Panc1 (cell line): Measurements from ENCODE around the gene SPATA7. TPM values are rescaled to one million over a fixed set of nuclear protein-coding genes. Genes with fewer than 3 reads are reported as not detected.

Experiments
- ATAC-seq: fragments of 200-7000 bp; cut with Tn5 transposase; 2 replicates; pipeline ENCODE4 v1.9.1; 2020; ENCODE audit warnings: mild to moderate bottlenecking, moderate library complexity
- BruUV-seq: library from RNA; stranded (reverse); fragments of 400-500 nt; replicated peaks from 2 replicates; lab custom pipeline; 2021; lab: Mats Ljungman, UMichigan
- CTCF ChIA-PET: fragments of 300-600 bp; sonication (Branson Sonifier 250); formaldehyde crosslinking; loops from one replicate; lab custom pipeline; 2022; ENCODE audit warnings: antibody characterized with exemption; lab: Charles Lee
- POLR2A ChIA-PET: fragments of 300-600 bp; sonication (Branson Sonifier 250); formaldehyde crosslinking; loops from one replicate; lab custom pipeline; 2022; ENCODE audit warnings: antibody characterized with exemption; lab: Charles Lee
- DNase-seq: peaks from one replicate; pipeline ENCODE4 v3.0.0-alpha.2; 2010; ENCODE audit warnings: low read depth, low spot score
- H3K27ac ChIP-seq: 2 replicates; pipeline ENCODE4 v1.5.1; 2011; ENCODE audit warnings: mild to moderate bottlenecking, low read length, inconsistent platforms
- H3K27me3 ChIP-seq: fragments of 200-500 bp; sonication (Bioruptor generic); 2 replicates; pipeline ENCODE4 v1.6.0; 2014; ENCODE audit warnings: low read length, inconsistent platforms; ENCODE audit not compliant: control insufficient read depth, insufficient read depth
- H3K36me3 ChIP-seq: fragments of 200-500 bp; sonication (Bioruptor generic); 2 replicates; pipeline ENCODE4 v1.5.1; 2014; ENCODE audit warnings: inconsistent platforms, mild to moderate bottlenecking, low read length, moderate library complexity; ENCODE audit not compliant: control insufficient read depth, insufficient read depth
- H3K4me1 ChIP-seq: 2 replicates; pipeline ENCODE4 v1.5.1; 2011; ENCODE audit warnings: inconsistent platforms, mild to moderate bottlenecking, low read length, moderate library complexity; ENCODE audit not compliant: control insufficient read depth, insufficient read depth
- H3K4me3 ChIP-seq, 2 experiments: 2 replicates each; pipeline ENCODE4 v1.5.1; 2011 to 2012; ENCODE audit warnings: low read depth in 2 of 2, low read length in 2 of 2, mild to moderate bottlenecking in 2 of 2, inconsistent platforms in 1 of 2, moderate library complexity in 1 of 2
- H3K9me3 ChIP-seq: fragments of 200-500 bp; sonication (Bioruptor generic); 2 replicates; pipeline ENCODE4 v1.5.1; 2014; ENCODE audit warnings: low read depth, mild to moderate bottlenecking, inconsistent platforms, low read length, moderate library complexity; ENCODE audit not compliant: control insufficient read depth, insufficient read depth
- CTCF ChIP-seq: fragments of 450-650 bp; IDR thresholded peaks from 2 replicates; pipeline ENCODE4 v1.5.1; 2017; ENCODE audit warnings: mild to moderate bottlenecking
- POLR2AphosphoS5 ChIP-seq: IDR thresholded peaks from 2 replicates; pipeline ENCODE4 v1.6.1; 2012; ENCODE audit warnings: mild to moderate bottlenecking, low read depth, low read length, moderate library complexity
- SIN3A ChIP-seq: IDR thresholded peaks from 2 replicates; pipeline ENCODE4 v1.6.1; 2012; ENCODE audit warnings: low read depth, mild to moderate bottlenecking, low read length, moderate library complexity, borderline replicate concordance; ENCODE audit not compliant: insufficient read depth
- TCF7L2 ChIP-seq: IDR thresholded peaks from 2 replicates; pipeline ENCODE4 v1.6.1; 2011; ENCODE audit warnings: mild to moderate bottlenecking, low read depth, low read length, inconsistent platforms
- in situ Hi-C: cut with HindIII; loops from 2 replicates; pipeline ENCODE4 v1.10.0; 2016; ENCODE audit warnings: low sequenced_read_pairs, low pct_unique_long_range_greater_than_20kb
- intact Hi-C: fragments of 100-400 bp; cut with micrococcal nuclease; formaldehyde crosslinking; loops from one replicate; pipeline ENCODE4 v1.10.0; 2022; ENCODE audit not compliant: unreplicated experiment
- total RNA-seq: library from RNA; stranded (reverse); gene quantifications from one replicate; pipeline ENCODE4 v1.2.1, GENCODE V29; 2021; ENCODE audit not compliant: unreplicated experiment
- TF ChIP-seq, protein P1 (sequence below), 2 experiments: IDR thresholded peaks; 2 replicates each; pipeline ENCODE4 v1.6.1; 2011 to 2012; ENCODE audit warnings: low read depth in 2 of 2, control low read depth in 1 of 2, low read length in 1 of 2, mild to moderate bottlenecking in 1 of 2, moderate library complexity in 1 of 2; ENCODE audit not compliant: insufficient read depth in 1 of 2

SPATA7 gene
- total RNA-seq, 1 experiment from 2014 or later: 4.0 TPM

- intact Hi-C loops: no loop called here
- Histone ChIP-seq H3K4me3 (no peak overlapping the region), H3K27ac (no peak overlapping the region), H3K9me3 (no peaks in the 10 kb centered on the region), H3K36me3 (no peaks in the 10 kb centered on the region), H3K27me3 (no peaks in the 10 kb centered on the region), H3K4me1 (no peaks in the 10 kb centered on the region)
- ATAC-seq (no peak), DNase-seq (no peak)
- no TSS peak for BruUV-seq
- CTCF ChIA-PET: no interaction called here
- in situ Hi-C loops: no loop called here
- POLR2A ChIA-PET: no interaction called here
- no peak for TF ChIP-seq TCF7L2
- peak; percentile 53 for TF ChIP-seq CTCF
- TF ChIP-seq, protein P1, sequence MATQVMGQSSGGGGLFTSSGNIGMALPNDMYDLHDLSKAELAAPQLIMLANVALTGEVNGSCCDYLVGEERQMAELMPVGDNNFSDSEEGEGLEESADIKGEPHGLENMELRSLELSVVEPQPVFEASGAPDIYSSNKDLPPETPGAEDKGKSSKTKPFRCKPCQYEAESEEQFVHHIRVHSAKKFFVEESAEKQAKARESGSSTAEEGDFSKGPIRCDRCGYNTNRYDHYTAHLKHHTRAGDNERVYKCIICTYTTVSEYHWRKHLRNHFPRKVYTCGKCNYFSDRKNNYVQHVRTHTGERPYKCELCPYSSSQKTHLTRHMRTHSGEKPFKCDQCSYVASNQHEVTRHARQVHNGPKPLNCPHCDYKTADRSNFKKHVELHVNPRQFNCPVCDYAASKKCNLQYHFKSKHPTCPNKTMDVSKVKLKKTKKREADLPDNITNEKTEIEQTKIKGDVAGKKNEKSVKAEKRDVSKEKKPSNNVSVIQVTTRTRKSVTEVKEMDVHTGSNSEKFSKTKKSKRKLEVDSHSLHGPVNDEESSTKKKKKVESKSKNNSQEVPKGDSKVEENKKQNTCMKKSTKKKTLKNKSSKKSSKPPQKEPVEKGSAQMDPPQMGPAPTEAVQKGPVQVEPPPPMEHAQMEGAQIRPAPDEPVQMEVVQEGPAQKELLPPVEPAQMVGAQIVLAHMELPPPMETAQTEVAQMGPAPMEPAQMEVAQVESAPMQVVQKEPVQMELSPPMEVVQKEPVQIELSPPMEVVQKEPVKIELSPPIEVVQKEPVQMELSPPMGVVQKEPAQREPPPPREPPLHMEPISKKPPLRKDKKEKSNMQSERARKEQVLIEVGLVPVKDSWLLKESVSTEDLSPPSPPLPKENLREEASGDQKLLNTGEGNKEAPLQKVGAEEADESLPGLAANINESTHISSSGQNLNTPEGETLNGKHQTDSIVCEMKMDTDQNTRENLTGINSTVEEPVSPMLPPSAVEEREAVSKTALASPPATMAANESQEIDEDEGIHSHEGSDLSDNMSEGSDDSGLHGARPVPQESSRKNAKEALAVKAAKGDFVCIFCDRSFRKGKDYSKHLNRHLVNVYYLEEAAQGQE (IDR thresholded peaks at IDR 0.05; ENCODE audit: insufficient read depth in 1 of 2, low read depth in 2 of 2, low read length in 1 of 2): no peak
Measured at GRCh38 chr14:88463318-88463717, 77.9 kb downstream of the SPATA7 start.

- CTCF ChIA-PET: interaction anchor here (0.5 kb wide), 1 partner anchor 186 kb away, joined by 3 read pairs; no protein-coding TSS in a partner anchor
- no peaks in the 10 kb centered on the region for H3K27me3 ChIP-seq
- in situ Hi-C loops: no loop called here
- ATAC-seq (0 out of 2 replicates have a peak, but pooled peaks have one; percentile 42), DNase-seq (no peak)
- H3K9me3 ChIP-seq: no peaks in the 10 kb centered on the region
- no peak overlapping the region for H3K27ac ChIP-seq
- POLR2A ChIA-PET: no interaction called here
- no peaks in the 10 kb centered on the region for H3K36me3 ChIP-seq
- H3K4me1 ChIP-seq: no peaks in the 10 kb centered on the region
- no TSS peak for BruUV-seq
- no peak overlapping the region for H3K4me3 ChIP-seq
- intact Hi-C loops: no loop called here
- TF ChIP-seq POLR2AphosphoS5 (no peak), TCF7L2 (no peak), SIN3A (no peak), CTCF (no peak)
- TF ChIP-seq, protein P1 (IDR thresholded peaks at IDR 0.05; ENCODE audit: insufficient read depth in 1 of 2, low read depth in 2 of 2, low read length in 1 of 2): no peak
Measured at GRCh38 chr14:88468406-88468805, 82.9 kb downstream of the SPATA7 start.
